Adrenal gland (tissue), 5 donors: Measurements from ENCODE around the gene ARL8B.

ENCODE experiments used
- POLR2A ChIP-seq, 2 donors: fragments of 450-650 bp; IDR thresholded peaks; one replicate each; pipeline ENCODE4 v1.6.1; 2017; ENCODE audit warnings: antibody characterized with exemption in 2 of 2, mild to moderate bottlenecking in 2 of 2, moderate library complexity in 1 of 2
- TF ChIP-seq, protein P1 (sequence below), 6 experiments: fragments of 450-650 bp in 4 of 6; fragments of 200-600 bp in 2 of 6; sonication (generic) in 1 of 6; IDR thresholded peaks; 1 replicate in 5 of 6; 2 replicates in 1 of 6; pipeline versions ENCODE4 v1.5.1 to v1.8.0; 2016 to 2021; ENCODE audit warnings: antibody characterized with exemption in 6 of 6, mild to moderate bottlenecking in 2 of 6, moderate library complexity in 1 of 6
- donor health status: DM: no; HTN: no; CAD: no.

DNA sequence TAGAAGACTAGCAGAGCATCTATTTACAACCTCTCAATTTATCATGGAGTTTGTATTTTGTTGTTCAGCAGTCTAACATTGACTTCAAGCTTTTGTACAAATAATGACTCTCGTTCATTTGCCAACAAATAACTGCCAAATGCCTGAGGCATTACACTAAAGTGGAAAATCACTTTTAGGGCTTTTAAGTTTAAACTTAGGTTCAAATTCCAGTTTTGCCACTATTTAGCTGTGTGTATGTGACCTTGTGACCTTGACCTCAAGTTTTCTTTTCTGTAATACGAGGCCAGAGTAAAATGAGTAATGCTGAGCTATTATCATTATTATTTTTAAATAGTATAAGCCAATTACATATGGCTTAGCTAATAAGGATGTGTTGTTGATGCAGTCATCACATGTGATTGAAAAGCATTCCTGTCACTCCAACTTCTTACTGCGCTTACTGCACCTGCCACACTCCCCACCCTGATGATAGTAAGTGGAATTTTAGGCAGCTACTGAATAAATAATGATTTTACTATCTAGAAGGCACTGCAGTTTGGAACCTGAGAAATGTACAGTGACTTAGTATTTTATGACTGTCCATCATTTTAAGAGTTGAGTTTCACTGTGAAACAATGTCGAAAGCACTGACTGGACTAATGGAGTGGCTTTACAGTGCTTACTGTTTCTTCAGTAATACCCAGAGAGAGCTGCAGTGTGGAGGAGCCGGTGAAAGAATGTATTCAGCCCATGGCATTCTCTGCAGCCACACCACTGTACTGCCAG, 16.3 kb downstream of the ARL8B start:
- TF ChIP-seq, protein P1, sequence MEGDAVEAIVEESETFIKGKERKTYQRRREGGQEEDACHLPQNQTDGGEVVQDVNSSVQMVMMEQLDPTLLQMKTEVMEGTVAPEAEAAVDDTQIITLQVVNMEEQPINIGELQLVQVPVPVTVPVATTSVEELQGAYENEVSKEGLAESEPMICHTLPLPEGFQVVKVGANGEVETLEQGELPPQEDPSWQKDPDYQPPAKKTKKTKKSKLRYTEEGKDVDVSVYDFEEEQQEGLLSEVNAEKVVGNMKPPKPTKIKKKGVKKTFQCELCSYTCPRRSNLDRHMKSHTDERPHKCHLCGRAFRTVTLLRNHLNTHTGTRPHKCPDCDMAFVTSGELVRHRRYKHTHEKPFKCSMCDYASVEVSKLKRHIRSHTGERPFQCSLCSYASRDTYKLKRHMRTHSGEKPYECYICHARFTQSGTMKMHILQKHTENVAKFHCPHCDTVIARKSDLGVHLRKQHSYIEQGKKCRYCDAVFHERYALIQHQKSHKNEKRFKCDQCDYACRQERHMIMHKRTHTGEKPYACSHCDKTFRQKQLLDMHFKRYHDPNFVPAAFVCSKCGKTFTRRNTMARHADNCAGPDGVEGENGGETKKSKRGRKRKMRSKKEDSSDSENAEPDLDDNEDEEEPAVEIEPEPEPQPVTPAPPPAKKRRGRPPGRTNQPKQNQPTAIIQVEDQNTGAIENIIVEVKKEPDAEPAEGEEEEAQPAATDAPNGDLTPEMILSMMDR (IDR thresholded peaks at IDR 0.05): no peak
- no peak for TF ChIP-seq POLR2A (IDR thresholded peaks at IDR 0.05)
